Measurements from ENCODE around the gene MAP7D1. TPM values are rescaled to one million over a fixed set of nuclear protein-coding genes. Genes with fewer than 3 reads are reported as not detected.

Gene MAP7D1
- total RNA-seq, 1 donor from 2014 or later = 183 TPM

- no peak for TF ChIP-seq CTCF (IDR thresholded peaks at IDR 0.05; ENCODE audit: insufficient read depth, low read length, poor library complexity, severe bottlenecking)
- Histone ChIP-seq H3K4me3 (ENCODE audit: low read depth, low read length) (no peak overlapping the region), H3K36me3 (ENCODE audit: control insufficient read depth, insufficient read depth, low read length) (peaks cover 2% of the 10 kb centered on the region), H3K27me3 (ENCODE audit: control insufficient read depth, insufficient read depth, low read length) (no peaks in the 10 kb centered on the region)
- DNase-seq (ENCODE audit: low read depth) = no peak
Measured at GRCh38 chr1:36164361-36164760, 8.4 kb downstream of the MAP7D1 start.

- Histone ChIP-seq H3K27me3 (ENCODE audit: control insufficient read depth, insufficient read depth, low read length) (no peaks in the 10 kb centered on the region), H3K36me3 (ENCODE audit: control insufficient read depth, insufficient read depth, low read length) (no peaks in the 10 kb centered on the region), H3K4me3 (ENCODE audit: low read depth, low read length) (no peak overlapping the region)
- no peak for DNase-seq (ENCODE audit: low read depth)
- no peak for TF ChIP-seq CTCF (IDR thresholded peaks at IDR 0.05; ENCODE audit: insufficient read depth, low read length, poor library complexity, severe bottlenecking)
Measured at GRCh38 chr1:36165145-36165544, 9.2 kb downstream of the MAP7D1 start.

- DNase-seq (ENCODE audit: low read depth) = no peak
- no peaks in the 10 kb centered on the region for H3K27me3 ChIP-seq (ENCODE audit: control insufficient read depth, insufficient read depth, low read length)
- H3K36me3 ChIP-seq (ENCODE audit: control insufficient read depth, insufficient read depth, low read length) = no peaks in the 10 kb centered on the region
- H3K4me3 ChIP-seq (ENCODE audit: low read depth, low read length) = no peak overlapping the region
- TF ChIP-seq CTCF (IDR thresholded peaks at IDR 0.05; ENCODE audit: insufficient read depth, low read length, poor library complexity, severe bottlenecking) = no peak
Measured at GRCh38 chr1:36166136-36166535, 10.2 kb downstream of the MAP7D1 start.

DNA sequence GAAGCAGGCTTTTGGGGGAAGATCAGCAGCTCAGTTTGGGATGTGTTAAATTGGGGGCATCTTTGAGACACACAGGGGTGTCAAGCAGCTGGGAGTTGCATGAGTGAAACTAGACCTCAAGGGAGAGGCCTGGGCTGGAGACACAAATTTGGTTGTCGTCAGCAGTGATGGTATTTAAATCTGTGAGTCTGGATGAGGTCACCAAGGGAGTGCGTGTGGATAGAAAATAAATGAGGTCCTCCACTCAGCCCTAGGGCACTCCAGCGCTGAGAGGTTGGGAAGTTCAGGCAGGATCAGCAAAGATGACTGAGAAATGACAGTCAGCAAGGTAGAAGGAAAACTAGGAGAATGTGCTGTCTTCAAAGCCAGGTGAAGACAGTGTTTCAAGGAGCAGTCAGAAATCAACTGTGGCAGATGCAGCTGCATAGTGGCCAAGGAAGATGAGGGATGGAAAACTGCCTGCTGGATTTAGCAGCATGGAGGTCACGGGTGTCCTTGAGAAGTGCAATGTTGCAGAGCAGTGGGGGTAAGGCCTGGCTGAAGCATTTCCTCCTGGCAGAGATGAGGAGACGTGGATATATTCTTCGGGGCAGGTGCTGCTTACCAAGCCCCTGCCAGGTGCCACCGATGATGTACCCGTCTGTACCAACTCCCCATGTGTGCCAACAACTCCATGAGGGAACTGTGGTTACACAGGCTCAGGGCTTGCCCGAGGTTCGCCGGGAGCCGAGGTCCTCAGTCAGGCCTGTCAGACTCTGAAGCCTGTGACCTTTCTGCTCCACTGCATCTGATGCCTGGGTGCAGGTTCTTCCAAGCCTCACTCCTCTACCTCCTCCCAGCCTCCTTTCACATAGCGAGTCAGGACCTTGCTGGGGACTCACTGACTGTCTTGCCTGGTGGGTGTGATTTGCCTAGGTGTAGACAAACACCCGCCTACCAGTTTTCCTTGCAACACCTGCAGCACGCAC is 11.3 kb downstream of the MAP7D1 start:
- Histone ChIP-seq H3K27me3 (ENCODE audit: control insufficient read depth, insufficient read depth, low read length) (no peaks in the 10 kb centered on the region), H3K36me3 (ENCODE audit: control insufficient read depth, insufficient read depth, low read length) (no peaks in the 10 kb centered on the region), H3K4me3 (ENCODE audit: low read depth, low read length) (no peak overlapping the region)
- DNase-seq (ENCODE audit: low read depth) = no peak
- TF ChIP-seq CTCF (IDR thresholded peaks at IDR 0.05; ENCODE audit: insufficient read depth, low read length, poor library complexity, severe bottlenecking) = no peak

DNA sequence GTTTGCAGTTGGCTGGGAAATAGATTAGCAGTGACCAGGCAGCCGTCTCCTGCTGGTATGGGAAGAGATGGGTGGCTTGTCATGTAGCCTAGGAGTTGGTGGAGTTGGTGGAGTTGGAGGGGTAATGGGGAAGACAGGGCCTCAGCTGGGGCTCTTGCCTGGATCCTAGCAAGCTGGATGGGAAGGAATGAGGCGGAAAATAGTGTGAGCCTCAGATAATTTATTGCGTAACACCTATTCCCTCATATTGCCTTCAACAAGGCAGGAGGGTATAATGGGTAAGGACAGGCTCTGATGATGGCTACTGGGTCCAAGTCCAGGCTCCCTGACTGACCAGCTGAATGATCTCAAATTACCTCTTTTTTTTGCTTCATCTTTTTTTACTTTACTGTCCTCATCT is 12.6 kb downstream of the MAP7D1 start:
- TF ChIP-seq CTCF (IDR thresholded peaks at IDR 0.05; ENCODE audit: insufficient read depth, low read length, poor library complexity, severe bottlenecking) = no peak
- Histone ChIP-seq H3K4me3 (ENCODE audit: low read depth, low read length) (no peak overlapping the region), H3K27me3 (ENCODE audit: control insufficient read depth, insufficient read depth, low read length) (no peaks in the 10 kb centered on the region), H3K36me3 (ENCODE audit: control insufficient read depth, insufficient read depth, low read length) (peaks cover 4% of the 10 kb centered on the region)
- no peak for DNase-seq (ENCODE audit: low read depth)

All from kidney epithelial cell (primary cell).